HepG2 (cell line): ENCODE measurements around the gene SLC41A1. TPM values are rescaled to one million over a fixed set of nuclear protein-coding genes. Genes with fewer than 3 reads are reported as not detected.

ENCODE experiments used
- ATAC-seq: fragments of 200-7000 bp; cut with Tn5 transposase; 3 replicates; pipeline ENCODE4 v1.9.1; 2020; ENCODE audit warnings: mild to moderate bottlenecking, moderate library complexity
- BruUV-seq: library from RNA; stranded (reverse); fragments of 400-500 nt; replicated peaks from 2 replicates; lab custom pipeline; 2021; lab: Mats Ljungman, UMichigan
- CTCF ChIA-PET: fragments of 300-600 bp; formaldehyde crosslinking; extraction: SDS; loops from one replicate; lab custom pipeline; 2021; ENCODE audit warnings: low total read pairs, inconsistent platforms, low intra/inter-chr PET ratio; lab: Yijun Ruan, JAX
- POLR2A ChIA-PET: fragments of 350-600 bp; sonication (Branson Sonifier 250); formaldehyde crosslinking; loops from one replicate; lab custom pipeline; 2020; ENCODE audit warnings: antibody characterized with exemption, inconsistent platforms; lab: Yijun Ruan, JAX
- DNase-seq: peaks from one replicate; pipeline ENCODE4 v3.0.0-alpha.2; 2015; ENCODE audit warnings: low spot score
- FAIRE-seq: peaks from 3 replicates; lab custom pipeline; 2011; peaks lifted over from hg19 to GRCh38; lab: Jason Lieb, UNC
- H2AFZ ChIP-seq: one replicate; pipeline ENCODE4 v1.6.1; 2011; ENCODE audit warnings: low read length, inconsistent platforms
- H3K27ac ChIP-seq: fragments of 300-600 bp; 3 replicates; pipeline ENCODE4 v1.8.0; 2011; ENCODE audit warnings: mixed run types, mild to moderate bottlenecking, mixed read lengths, low read length, inconsistent platforms; ENCODE audit not compliant: insufficient read depth; ENCODE audit errors: extremely low read length
- H3K27me3 ChIP-seq, 2 experiments: fragments of 200-600 bp in 1 of 2; 2 replicates in 1 of 2; 3 replicates in 1 of 2; pipeline versions ENCODE4 v1.6.0 to v1.8.0; 2011; ENCODE audit warnings: low read length in 2 of 2, mild to moderate bottlenecking in 2 of 2, moderate library complexity in 2 of 2, inconsistent platforms in 1 of 2; ENCODE audit not compliant: insufficient read depth in 2 of 2, control insufficient read depth in 1 of 2
- H3K36me3 ChIP-seq, 2 experiments: fragments of 200-600 bp in 1 of 2; replicated peaks in 1 of 2; 2 replicates in 1 of 2; 3 replicates in 1 of 2; pipeline versions ENCODE4 v1.5.1 to v1.8.0; 2011; ENCODE audit warnings: low read length in 2 of 2, inconsistent platforms in 1 of 2; ENCODE audit not compliant: insufficient read depth in 2 of 2, control insufficient read depth in 1 of 2
- H3K4me1 ChIP-seq: 2 replicates; pipeline ENCODE4 v1.5.1; 2012; ENCODE audit warnings: low read length, inconsistent platforms; ENCODE audit not compliant: insufficient read depth
- H3K4me2 ChIP-seq: 2 replicates; pipeline ENCODE4 v1.6.0; 2011; ENCODE audit warnings: low read depth, low read length, inconsistent platforms
- H3K4me3 ChIP-seq, 3 experiments: fragments of 200-600 bp in 1 of 3; sonication (generic), shearing (Covaris generic) in 1 of 3; replicated peaks in 1 of 3; 2 replicates each; pipeline ENCODE4 v1.5.1; 2011 to 2016; ENCODE audit warnings: low read length in 3 of 3, inconsistent platforms in 2 of 3, low read depth in 2 of 3, mild to moderate bottlenecking in 2 of 3, control low read depth in 1 of 3, mixed read lengths in 1 of 3; ENCODE audit not compliant: insufficient read depth in 1 of 3
- H3K79me2 ChIP-seq: one replicate; pipeline ENCODE4 v1.6.1; 2011; ENCODE audit warnings: low read length, inconsistent platforms; ENCODE audit not compliant: insufficient read depth
- H3K9ac ChIP-seq: 2 replicates; pipeline ENCODE4 v1.6.0; 2011; ENCODE audit warnings: mild to moderate bottlenecking, low read depth, low read length, inconsistent platforms; ENCODE audit not compliant: insufficient read depth
- H3K9me3 ChIP-seq: 2 replicates; pipeline ENCODE4 v1.5.1; 2012; ENCODE audit warnings: mild to moderate bottlenecking, low read length
- H4K20me1 ChIP-seq: 2 replicates; pipeline ENCODE4 v1.6.0; 2011; ENCODE audit warnings: inconsistent platforms, mild to moderate bottlenecking, low read length, moderate library complexity; ENCODE audit not compliant: insufficient read depth
- ATF7 ChIP-seq, 2 experiments: fragments of 450-650 bp in 1 of 2; sonication (generic) in 1 of 2; formaldehyde crosslinking in 1 of 2; IDR thresholded peaks; 2 replicates each; pipeline versions ENCODE4 v1.4.0 to v1.6.1; 2016 to 2020; ENCODE audit warnings: antibody characterized with exemption in 1 of 2, mild to moderate bottlenecking in 1 of 2, missing genetic modification reagents in 1 of 2
- FOXA1 ChIP-seq, 2 experiments: fragments of 450-650 bp in 1 of 2; sonication (generic) in 1 of 2; formaldehyde crosslinking in 1 of 2; IDR thresholded peaks; 2 replicates each; pipeline versions ENCODE4 v1.4.0 to v1.6.1; 2016 to 2020; ENCODE audit warnings: missing genetic modification reagents in 1 of 2
- HMGXB4 ChIP-seq, 2 experiments: sonication (generic) in 1 of 2; formaldehyde crosslinking in 1 of 2; IDR thresholded peaks; 2 replicates each; pipeline versions ENCODE4 v1.4.0 to v1.6.1; 2018 to 2020; ENCODE audit warnings: missing genetic modification reagents in 2 of 2, borderline replicate concordance in 1 of 2, low read depth in 1 of 2, mild to moderate bottlenecking in 1 of 2, missing biosample characterization in 1 of 2
- KDM5A ChIP-seq: fragments of 200-600 bp; sonication (generic); IDR thresholded peaks from 2 replicates; pipeline ENCODE4 v1.7.0; 2018; ENCODE audit warnings: antibody characterized with exemption, mild to moderate bottlenecking, low read length, borderline replicate concordance
- MXD4 ChIP-seq: IDR thresholded peaks from 2 replicates; pipeline ENCODE4 v1.6.1; 2016; ENCODE audit warnings: mild to moderate bottlenecking, missing biosample characterization, missing genetic modification reagents
- PRDM10 ChIP-seq: sonication (generic); formaldehyde crosslinking; IDR thresholded peaks from 2 replicates; pipeline ENCODE4 v1.4.0; 2020; ENCODE audit warnings: low read depth, missing genetic modification reagents
- USF2 ChIP-seq, 2 experiments: sonication (generic) in 1 of 2; formaldehyde crosslinking in 1 of 2; IDR thresholded peaks; 2 replicates each; pipeline versions ENCODE4 v1.5.1 to v1.6.1; 2011 to 2020; ENCODE audit warnings: borderline replicate concordance in 1 of 2, low read depth in 1 of 2, low read length in 1 of 2, mild to moderate bottlenecking in 1 of 2, missing genetic modification reagents in 1 of 2, moderate library complexity in 1 of 2
- ZNF138 ChIP-seq: sonication (generic); formaldehyde crosslinking; IDR thresholded peaks from 2 replicates; pipeline ENCODE4 v1.5.0; 2020; ENCODE audit warnings: mild to moderate bottlenecking, low read depth, missing genetic modification reagents
- ZNF160 ChIP-seq: sonication (generic); formaldehyde crosslinking; IDR thresholded peaks from 2 replicates; pipeline ENCODE4 v1.8.0; 2022; ENCODE audit warnings: mild to moderate bottlenecking, inconsistent platforms, missing genetic modification reagents
- ZNF639 ChIP-seq: conservative IDR thresholded peaks from 2 replicates; pipeline ENCODE4 v1.6.1; 2018; ENCODE audit warnings: missing genetic modification reagents
- WGBS: methylation state at CpG from one replicate; pipeline ENCODE4 v1.1.6; 2017; ENCODE audit warnings: low lambda C conversion rate; 5-methylcytosine and 5-hydroxymethylcytosine counted together
- in situ Hi-C: cut with HindIII; loops from 2 replicates; pipeline ENCODE4 v1.10.0; 2017; ENCODE audit warnings: low pct_unique_long_range_greater_than_20kb; ENCODE audit not compliant: extremely low pct_ligation_motif_present
- intact Hi-C: fragments of 100-400 bp; cut with micrococcal nuclease; formaldehyde crosslinking; loops from one replicate; pipeline ENCODE4 v1.10.0; 2022; ENCODE audit not compliant: unreplicated experiment
- polyA plus RNA-seq, 8 experiments: library from polyadenylated mRNA; depleted of rRNA in 3 of 8; stranded (reverse) in 7 of 8; unstranded in 1 of 8; fragments of >200 nt; fragmentation: Illumina TruSeq in 4 of 8; extraction: Trizol in 4 of 8; gene quantifications; 2 replicates each; pipeline versions ENCODE4 v1.2.1 to v1.2.3, GENCODE V29; 2011 to 2016; ENCODE audit warnings: low read depth in 4 of 8, missing spikeins in 1 of 8, mixed read lengths in 1 of 8; ENCODE audit not compliant: insufficient read depth in 1 of 8
- total RNA-seq, 5 experiments: library from RNA; depleted of rRNA; stranded (reverse); fragments of >200 nt; fragmentation: Illumina TruSeq; extraction: Trizol; gene quantifications; 2 replicates each; pipeline ENCODE4 v1.2.3, GENCODE V29; 2016; ENCODE audit warnings: low read depth in 1 of 5

Gene SLC41A1
- total and polyA plus RNA-seq, 2 of the 13 experiments (the other 11 are each of a cell fraction or from before 2014, with no cell fraction given): 2.2 to 4.6 TPM

GRCh38 chr1:205775015-205775716, 37.8 kb downstream of the SLC41A1 start, which contains the start of gene RAB29:
Gene RAB29, minus strand, starts transcription at chr1:205775482. Its CDS starts 526 bp downstream, at chr1:205774956.
- no peaks in the 10 kb centered on the region for H3K79me2 ChIP-seq
- CTCF ChIA-PET: no interaction called here
- no peaks in the 10 kb centered on the region for H4K20me1 ChIP-seq
- POLR2A ChIA-PET: interaction anchor here (1.0 to 3.5 kb wide), 3 partner anchors 10 to 26 kb away, joined by 3 to 21 read pairs (median 4); partner anchors contain the start of gene NUCKS1
- BruUV-seq: no TSS peak
- FAIRE-seq (peak; percentile 93), DNase-seq (peak; percentile 59), ATAC-seq (peak; percentile 96)
- H3K27ac ChIP-seq: no peak within 1 kb of the TSS
- peak within 1 kb of the TSS; percentile 56 for H2AFZ ChIP-seq
- peak within 1 kb of the TSS; percentile 65 to 93 (median 81) for H3K4me3 ChIP-seq
- peak within 1 kb of the TSS; percentile 55 for H3K9ac ChIP-seq
- H3K36me3 ChIP-seq: no peaks in the 10 kb centered on the region
- intact Hi-C loops: no loop called here
- H3K9me3 ChIP-seq: no peaks in the 10 kb centered on the region
- H3K4me1 ChIP-seq: peaks cover 22% of the 10 kb centered on the region
- H3K27me3 ChIP-seq: peaks cover 0 to 8% of the 10 kb centered on the region in 2 experiments; a peak in 2 of 5 replicates
- WGBS: 0% methylated on average over 11 of the region's 40 CpGs
- in situ Hi-C loops: no loop called here
- H3K4me2 ChIP-seq: peak within 1 kb of the TSS; percentile 96
- TF ChIP-seq KDM5A (no peak), PRDM10 (CRISPR knock-in tag) (peak; percentile 64; the same call in 1 of the 2 replicates), HMGXB4 (CRISPR knock-in tag; IDR thresholded peaks at IDR 0.05; ENCODE audit: borderline replicate concordance in 1 of 2, low read depth in 1 of 2) (peak in 1 of 2 experiments; percentile 50; a peak in 1 of 4 replicates), USF2 (IDR thresholded peaks at IDR 0.05; ENCODE audit: low read depth, low read length) (peak; percentile 87), USF2 (CRISPR knock-in tag; IDR thresholded peaks at IDR 0.05; ENCODE audit: borderline replicate concordance) (peak; percentile 93; the same call in 1 of the 2 replicates), MXD4 (CRISPR knock-in tag) (0 out of 2 replicates have a peak, but pooled peaks have one; percentile 37), ZNF160 (CRISPR knock-in tag) (no peak), ZNF639 (CRISPR knock-in tag) (peak; percentile 59; the same call in 1 of the 2 replicates), ZNF138 (CRISPR knock-in tag) (no peak), ATF7 (IDR thresholded peaks at IDR 0.05) (no peak), ATF7 (CRISPR knock-in tag; IDR thresholded peaks at IDR 0.05) (0 out of 2 replicates have a peak, but pooled peaks have one; percentile 6), FOXA1 (IDR thresholded peaks at IDR 0.05) (no peak), FOXA1 (CRISPR knock-in tag; IDR thresholded peaks at IDR 0.05) (no peak)
